Activated CD8-positive, alpha-beta memory T cell treated with anti-CD3 and anti-CD28 coated beads for 1 hour (primary cell): ENCODE data around the gene KLHL2.
"Not testable (repeated sequence)": the region's sequence is repeated elsewhere in the genome, so short reads cannot be mapped to it uniquely, and the experiment has no call there.

Source experiments
- DNase-seq, 2 donors: peaks; one replicate each; pipeline ENCODE4 v3.0.0-alpha.2; 2020; ENCODE audit warnings: low read depth in 1 of 2; ENCODE audit errors: extremely low read depth in 1 of 2

Gene KLHL2

DNA sequence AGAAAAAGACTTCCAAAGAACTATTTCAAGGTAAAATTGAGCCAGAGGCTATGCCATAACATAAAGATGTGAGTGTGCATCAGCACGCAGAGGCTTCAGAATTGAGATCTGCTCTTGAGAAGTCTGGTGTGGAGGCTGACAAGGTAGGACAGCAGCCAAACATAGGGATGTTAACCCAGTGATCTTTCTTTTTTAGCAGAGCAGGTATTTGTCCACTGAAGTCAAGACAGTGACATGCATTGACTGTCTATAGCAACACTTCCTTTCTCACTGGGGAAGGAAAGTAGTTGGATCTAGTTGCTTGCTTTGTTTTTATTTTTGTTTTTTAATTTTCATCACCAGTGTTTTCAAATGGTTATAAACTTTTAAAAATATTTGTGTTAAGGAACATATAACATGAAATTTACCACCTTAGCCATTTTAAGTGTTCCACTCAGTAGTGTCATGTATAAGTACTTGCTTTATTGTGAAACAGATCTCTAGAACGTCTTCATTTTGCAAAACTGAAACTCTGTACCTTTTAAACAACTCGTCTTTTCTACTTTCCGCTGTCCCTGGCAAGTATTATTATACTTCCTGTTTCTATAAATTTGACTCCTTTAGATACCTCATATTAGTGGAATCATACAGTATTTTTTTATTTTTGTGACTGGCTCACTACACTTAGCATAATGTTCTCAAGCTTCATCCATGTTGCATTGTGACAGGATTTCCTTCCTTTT lies 79.4 kb downstream of the KLHL2 start:
- DNase-seq = not testable (repeated sequence)

DNA sequence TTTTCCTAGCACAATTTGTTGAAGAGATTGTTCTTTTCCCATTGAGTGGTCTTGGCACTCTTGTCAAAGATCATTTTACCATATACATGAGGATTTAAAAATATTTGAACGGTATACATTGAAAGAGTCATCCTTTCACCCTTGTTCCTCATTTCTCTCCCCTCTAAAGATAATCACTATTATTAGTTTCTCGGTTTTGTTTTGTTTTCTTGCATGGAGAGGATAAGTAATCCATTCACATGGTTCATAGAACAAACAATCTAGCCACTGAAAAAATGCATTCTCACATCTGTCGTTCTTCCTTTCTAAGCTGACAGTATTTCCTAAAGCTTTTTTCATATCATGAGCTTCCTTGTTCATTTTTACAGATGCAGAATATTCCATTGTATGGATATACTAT lies 80.9 kb downstream of the KLHL2 start:
- no peak for DNase-seq

DNA sequence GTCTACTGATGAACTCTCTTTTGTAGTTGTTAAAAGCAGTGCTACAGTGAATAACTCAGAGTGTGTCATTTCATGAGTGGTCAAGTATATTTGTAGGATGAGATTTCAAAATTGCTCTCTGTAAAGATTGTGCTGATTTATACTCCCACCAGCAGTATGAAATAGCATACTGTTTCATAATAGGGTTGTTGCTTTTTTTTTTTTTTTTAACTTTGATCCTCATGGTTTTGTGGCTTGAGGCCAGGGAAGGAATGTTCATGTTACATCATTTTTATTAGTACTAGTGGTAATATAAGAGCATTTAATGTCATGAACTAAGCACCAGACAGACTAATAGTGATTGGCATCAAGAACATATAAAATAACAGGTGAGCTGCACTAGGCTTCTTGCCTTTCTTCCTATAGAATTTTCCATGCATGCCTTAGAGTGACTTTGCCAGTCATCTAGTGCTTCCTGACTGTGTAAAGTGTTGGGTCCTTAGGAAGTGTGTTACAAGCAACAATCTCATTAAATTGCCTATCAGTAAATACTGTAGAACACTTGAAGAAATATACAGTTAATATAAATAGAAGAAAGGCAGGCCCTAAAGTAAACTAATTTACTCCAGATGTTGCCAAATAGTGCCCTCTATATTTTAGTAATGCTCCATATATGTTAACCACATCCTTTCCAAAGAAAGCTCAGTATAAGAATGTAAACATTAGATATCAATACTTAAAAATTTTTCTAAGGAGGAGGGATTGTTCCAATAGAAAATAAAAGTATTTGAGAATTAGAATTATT lies 81.5 kb downstream of the KLHL2 start:
- no peak for DNase-seq

DNA sequence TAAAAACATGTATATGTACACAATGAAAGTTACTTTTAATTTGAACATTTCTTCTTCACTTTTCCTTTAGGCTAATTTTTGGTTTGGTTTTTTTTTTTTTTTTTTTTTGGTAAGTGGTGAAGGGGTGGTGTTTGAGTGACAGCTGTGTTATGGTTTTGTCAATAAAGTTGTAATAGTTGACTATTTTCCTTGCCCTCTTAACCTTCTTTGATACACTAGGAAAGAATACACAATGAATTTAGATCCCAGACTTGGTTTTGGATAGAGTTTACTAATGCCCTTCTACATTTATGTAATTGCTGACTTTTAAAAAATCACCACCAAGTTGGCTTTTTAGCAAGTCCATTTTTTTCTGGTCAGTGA lies 82.0 kb downstream of the KLHL2 start:
- no peak for DNase-seq

DNA sequence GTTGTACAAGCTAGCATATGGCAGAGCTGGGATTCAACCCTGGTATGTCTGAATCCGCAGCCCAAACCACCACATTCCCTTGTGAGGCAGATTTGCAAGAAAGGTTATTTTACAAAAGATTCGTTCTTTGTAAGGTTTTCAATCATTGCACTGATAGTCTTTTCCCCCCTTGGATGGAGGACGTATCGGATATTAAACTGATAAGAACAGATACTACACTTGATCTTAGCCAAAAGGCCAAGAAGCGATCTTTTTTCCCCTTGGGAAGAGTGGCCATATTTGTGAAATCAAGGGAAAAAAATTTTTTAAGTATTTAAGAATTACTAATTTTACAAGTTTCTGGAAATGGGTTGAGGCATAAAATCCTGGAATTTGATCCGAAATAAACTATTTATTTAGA lies 85.7 kb downstream of the KLHL2 start:
- no peak for DNase-seq

DNA sequence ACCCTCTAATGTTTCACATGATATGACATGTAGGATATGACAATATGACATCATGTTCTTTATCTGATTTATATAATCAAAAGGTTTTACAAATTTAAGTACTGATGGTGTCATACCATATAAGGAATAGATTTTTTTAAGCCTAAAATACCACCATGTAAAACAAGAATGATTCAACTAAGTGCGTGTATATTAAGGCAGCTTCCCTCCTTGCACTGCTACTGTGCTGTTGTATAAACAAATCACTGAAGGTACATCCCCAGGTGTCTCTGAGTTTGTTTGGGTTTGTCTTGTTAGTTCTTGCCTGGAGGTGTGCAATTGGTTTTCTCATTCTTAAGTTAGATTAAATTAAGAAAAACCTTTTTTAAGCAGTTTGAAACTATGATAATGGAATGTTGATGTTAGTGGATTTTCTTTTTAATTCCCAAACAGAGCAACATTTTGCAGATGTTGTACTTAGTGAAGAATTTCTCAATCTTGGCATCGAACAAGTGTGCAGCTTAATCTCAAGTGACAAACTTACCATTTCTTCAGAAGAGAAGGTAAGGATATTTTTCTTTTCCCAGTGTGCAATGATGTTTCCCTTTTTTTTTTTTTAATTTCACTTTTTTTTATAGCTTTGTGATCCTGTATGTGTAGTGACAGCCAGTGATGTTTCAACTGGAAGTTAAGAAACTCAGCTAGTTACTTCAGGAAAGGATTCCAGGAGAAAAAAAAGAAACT lies 86.7 kb downstream of the KLHL2 start:
- no peak for DNase-seq

DNA sequence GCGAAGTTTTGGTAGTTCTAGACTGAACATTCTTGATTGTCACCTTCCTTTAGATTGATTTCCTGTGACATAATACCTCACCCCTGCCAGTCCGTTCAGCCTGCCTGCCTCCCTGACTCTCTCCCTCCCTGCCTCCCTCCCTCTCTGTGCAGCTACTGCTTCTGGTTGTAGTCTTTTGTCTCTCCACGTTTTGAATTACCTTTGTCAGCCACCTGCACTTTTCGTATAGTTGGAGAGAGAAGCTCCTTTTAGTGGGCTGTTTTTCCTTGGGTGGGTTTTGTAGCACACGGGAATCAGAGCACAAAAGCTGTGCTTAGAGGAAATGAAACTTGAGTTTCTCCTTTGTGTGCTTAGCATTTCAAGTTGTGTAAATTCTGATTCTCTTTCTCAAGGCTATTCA lies 87.5 kb downstream of the KLHL2 start:
- DNase-seq = peak in 1 of 2 donors; percentile 0

DNA sequence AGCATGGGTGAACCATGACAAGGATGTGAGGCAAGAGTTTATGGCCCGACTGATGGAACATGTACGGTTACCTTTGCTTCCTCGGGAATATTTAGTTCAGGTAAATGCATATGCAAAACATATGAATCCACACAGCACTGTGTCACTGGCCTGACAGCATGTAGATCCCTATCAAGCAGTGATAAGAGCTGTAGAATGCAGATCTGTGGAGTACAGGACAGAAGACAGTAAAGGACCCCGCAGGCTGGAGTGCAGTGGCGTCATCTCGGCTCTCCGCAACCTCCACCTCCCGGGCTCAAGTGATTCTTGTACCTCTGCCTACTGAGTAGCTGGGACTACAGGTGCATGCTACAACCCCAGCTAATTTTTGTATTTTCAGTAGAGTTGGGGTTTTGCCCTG lies 90.3 kb downstream of the KLHL2 start:
- no peak for DNase-seq

DNA sequence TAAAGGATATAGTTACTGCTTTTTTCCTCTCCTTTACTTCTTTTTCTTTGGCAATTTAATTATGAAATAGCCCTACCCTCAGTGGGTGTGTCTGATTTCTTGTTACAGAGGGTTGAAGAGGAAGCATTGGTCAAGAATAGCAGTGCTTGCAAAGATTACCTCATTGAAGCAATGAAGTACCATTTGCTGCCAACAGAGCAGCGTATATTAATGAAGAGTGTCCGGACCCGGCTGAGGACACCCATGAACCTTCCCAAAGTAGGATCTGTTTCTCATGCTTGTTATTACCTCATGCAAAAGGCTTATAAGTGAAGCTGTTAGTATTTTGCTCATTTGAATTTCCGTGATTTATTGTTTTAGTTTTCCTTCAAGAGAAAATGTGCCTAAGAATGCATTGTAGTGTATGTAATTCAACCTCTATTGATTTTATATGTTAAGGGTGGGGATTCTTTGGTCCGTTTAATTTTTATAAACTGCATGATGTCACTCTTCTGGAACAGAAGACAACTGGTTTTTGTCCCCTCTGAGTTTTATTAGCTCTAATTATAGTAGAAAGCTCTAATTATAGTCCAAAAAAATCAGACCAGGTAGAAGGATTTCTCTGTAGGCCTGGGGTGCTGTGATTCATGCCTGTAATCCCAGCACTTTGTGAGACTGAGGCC lies 92.2 kb downstream of the KLHL2 start:
- DNase-seq = no peak

DNA sequence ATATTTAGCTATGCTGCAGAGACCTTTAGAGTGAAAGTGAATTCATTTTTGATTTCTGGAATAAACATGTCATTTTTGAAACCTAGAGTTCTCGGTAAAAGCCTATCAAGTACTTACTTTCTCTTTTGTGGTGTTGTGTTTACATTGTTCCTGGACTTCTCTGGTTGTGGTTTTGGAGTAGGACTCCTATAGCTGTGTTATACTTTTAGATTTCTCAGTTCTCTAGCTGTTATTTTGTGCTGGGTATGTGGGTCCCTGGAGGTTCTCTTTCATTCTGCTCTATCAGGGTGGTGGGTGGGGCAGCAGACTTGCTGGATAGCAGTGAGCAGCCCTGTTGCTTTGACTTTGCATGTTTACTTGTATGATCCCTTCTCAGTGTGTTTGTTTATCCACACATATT lies 94.5 kb downstream of the KLHL2 start:
- DNase-seq = no peak

DNA sequence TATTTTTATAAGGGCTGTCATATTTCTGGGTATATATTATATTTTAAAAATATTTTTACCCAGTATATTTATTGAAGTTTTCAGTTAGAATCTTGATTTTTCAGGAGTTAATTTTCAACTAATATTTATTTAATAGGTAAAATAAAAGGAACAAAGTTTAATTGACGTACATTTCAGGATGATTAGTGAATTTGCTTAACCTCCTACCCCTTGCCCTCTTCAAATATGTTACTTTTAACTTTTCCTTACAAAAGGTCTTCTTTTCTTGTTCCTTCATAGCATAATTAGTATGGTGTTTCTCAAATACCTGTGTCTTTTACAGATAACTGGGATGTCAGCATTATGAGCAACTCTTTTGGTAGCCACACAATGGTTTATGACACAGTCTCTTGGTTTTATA lies 95.3 kb downstream of the KLHL2 start:
- no peak for DNase-seq

DNA sequence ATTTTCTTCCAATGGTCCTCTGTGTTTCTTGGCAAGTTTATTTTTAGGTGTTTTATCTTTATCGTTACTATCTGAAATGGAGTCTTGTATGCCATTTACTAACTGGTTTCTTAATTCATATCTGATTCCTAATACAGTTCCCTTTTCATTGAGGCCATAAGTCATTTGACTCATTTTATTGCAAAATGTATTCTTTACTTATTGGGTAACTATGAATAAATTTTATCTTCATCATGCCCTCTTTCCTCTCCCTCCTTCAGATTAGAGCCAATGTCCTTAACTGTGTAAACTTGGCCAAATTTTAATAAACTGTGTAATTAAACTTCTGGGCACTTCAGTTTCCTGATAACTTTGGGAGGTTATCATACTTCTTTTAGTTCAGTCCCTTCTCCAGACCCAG lies 100.8 kb downstream of the KLHL2 start:
- DNase-seq = no peak

DNA sequence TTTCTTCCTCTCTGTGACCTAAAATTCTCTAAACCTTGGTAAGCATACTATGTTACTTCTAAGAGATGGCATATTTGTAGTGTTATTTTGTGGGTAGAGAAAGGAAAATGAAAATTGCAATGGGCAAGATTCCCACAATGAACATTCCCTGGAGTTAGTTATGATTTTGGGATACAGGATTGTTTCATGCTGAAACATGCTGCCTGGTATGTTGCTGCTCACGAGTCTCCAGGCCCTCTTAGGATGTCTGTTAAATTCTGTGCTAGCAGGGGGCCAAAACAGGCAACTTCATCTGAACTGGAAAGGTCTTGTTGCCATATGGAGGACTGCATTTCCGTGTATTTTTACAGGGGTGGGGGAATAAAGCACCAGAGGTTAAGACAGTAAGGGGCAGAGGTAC lies 101.2 kb downstream of the KLHL2 start:
- DNase-seq = no peak

DNA sequence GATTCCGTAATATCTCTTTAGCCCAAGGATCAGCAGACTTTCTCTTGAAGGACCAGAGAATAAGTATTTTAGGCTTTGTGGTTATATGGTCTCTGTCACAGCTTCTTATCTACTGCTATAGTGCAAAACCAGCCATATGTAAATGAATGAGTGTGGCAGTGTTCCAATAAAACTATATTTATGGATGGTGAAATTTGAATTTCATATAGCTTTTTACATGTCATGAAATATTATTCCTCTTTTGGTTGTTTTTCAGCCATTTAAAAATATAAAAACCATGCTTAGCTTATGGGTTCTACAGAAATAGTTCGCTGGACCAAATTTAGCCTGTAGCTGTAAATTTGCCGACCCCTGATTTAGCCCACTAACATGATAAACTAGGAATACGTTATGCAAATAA lies 102.1 kb downstream of the KLHL2 start:
- DNase-seq = no peak

DNA sequence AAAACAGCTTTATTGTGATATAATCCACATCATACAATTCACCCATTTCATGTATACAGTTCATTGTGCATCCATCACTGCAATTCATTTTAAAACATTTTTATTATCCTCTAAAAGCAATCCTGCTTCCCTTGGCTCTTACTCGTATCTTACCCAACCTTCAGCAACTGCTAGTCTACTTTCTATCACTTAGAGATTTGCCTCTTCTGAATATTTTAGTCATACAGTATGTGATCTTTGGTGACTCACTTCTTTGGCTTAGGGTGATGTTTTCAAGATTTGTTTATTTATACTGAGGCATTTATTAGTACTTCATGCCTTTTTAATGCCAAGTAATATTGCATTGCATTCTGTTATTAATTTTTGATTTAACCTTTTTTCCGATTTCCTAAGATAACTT lies 105.1 kb downstream of the KLHL2 start:
- no peak for DNase-seq

DNA sequence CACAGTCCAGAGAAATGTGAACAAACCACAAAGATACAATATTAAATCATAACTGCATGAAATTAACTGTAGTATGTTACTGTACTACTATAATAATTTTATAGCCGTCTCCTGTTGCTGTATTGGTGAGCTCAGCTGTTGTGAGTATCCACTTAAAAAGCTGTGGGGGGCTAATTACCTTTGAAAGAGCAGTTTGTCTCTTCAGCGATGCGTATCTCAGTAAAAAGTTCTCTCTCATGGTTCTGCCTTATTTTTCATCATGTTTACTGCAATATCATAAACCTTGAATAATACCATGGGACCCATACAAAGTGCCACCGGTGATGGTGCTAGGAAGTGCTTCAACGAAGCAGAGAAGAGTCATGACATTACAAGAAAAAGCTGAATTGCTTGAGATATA lies 111.7 kb downstream of the KLHL2 start:
- DNase-seq = no peak

DNA sequence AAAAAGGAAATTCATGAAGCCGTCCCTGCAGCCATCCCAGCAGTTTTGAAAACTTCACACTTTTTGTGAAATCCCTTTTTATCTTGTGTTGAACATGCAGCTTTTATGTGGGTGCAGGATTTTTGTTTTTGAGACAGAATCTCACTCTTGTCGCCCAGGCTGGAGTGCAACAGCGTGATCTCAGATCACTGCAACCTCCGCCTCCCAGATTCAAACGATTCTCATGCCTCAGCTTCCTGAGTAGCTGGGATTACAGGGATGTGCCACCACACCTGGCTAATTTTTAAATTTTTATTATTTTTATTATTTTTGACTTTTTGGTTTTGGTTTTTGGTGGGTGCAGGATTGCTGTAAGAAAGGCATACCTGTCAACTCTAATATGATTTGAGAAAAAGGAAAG lies 112.1 kb downstream of the KLHL2 start:
- no peak for DNase-seq

DNA sequence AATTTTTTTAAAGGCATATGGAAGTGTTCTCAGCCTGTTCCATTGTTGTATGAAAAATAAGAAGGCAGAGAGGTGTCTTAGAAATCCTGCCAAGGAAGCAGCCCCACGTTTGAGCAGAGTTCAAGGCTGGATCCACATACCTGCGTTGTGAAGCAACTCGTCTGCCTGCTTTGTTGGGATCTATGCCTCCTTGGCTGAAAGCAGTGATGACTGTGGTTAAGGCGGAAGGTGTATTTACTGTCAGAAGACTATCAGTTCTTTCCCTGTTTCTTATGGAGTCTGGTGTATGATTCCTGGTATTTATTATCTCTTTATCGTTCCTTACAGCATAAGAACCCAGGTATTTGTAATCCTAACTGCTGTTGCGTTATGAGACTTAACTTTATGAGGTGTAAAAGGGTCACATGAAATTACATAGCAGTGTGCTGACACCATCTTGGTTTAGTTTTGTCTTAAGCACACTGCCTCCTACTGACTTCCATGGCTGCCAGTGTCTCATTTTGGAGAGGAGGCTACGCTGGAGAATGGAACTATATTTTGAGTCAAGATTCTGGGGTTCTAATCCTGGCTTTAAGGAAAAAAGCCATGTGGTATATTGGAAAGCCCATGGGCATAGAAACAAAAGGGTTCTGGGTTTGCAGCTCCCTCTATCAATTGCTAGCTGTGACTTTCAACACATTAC lies 117.0 kb downstream of the KLHL2 start:
- no peak for DNase-seq

DNA sequence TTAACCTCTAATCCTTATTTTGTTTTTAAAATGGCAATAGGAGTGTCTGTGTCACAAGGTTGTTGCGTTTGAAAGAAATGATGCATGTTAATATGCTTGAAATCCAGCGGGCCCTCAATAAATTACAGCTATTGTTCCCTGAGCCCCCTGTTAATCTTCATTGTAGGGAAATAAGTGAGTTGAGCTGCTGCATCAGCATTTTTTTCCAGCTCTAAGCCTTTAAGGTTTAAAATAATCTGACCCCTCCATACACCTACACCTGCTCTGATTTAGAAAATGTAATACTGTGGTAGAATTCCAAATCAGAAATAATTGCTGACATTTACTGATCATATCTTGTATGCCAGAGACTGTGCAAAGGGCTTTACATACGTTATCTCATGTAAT lies 117.5 kb downstream of the KLHL2 start:
- no peak for DNase-seq

DNA sequence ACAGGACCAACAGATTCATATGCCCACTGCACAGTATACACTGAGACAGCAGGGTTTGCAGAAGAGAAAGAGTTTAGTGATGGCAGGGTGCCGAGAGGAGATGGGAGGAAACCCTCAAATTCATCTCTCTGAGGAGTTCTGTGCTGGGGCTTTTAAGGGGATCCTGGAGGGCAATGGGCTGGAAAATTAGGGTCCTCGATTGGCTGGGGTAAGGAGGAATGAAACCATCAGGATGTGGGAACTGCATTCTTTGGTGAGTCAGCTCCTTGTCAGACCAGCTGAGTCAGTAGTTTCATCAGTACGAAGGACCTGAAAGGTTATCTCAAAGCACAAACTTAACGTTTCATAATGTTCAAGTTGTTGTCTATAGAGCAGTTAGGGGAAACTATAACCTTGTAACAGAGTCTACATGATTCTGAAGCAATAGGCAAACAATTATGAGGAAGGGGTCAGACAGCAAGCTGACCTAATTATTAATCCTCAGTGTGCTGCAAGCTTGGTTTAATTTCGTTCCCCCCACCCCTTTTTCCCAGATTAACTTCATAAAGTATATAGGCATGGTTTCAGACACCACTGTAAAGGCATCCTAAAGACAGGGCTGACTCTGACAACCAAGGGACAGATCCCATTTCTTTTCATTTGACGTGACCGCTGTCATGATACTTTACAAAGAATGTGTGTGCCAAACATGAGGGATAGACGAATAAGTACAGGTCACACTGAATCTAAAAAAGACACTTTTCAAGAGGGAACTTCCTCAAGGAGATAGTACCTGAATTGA lies 118.6 kb downstream of the KLHL2 start:
- no peak for DNase-seq
